Muscle layer of colon (tissue), 2 donors: ENCODE data around the gene POTEE.
"Not testable (repeated sequence)": the region's sequence is repeated elsewhere in the genome, so short reads cannot be mapped to it uniquely, and the experiment has no call there.

Source experiments
- H3K27ac ChIP-seq: one replicate; pipeline ENCODE4 v1.7.0; 2013; ENCODE audit warnings: low read depth, mild to moderate bottlenecking, low read length, moderate library complexity
- H3K27me3 ChIP-seq, 2 donors: one replicate each; pipeline ENCODE4 v1.7.0; 2013; ENCODE audit warnings: low read length in 2 of 2, mild to moderate bottlenecking in 2 of 2; ENCODE audit not compliant: insufficient read depth in 2 of 2, control insufficient read depth in 1 of 2
- H3K36me3 ChIP-seq: one replicate; pipeline ENCODE4 v1.7.0; 2013; ENCODE audit warnings: mild to moderate bottlenecking, low read length; ENCODE audit not compliant: insufficient read depth
- H3K4me1 ChIP-seq: one replicate; pipeline ENCODE4 v1.7.0; 2013; ENCODE audit warnings: mild to moderate bottlenecking, low read length; ENCODE audit not compliant: insufficient read depth
- H3K4me3 ChIP-seq, 2 donors: one replicate each; pipeline ENCODE4 v1.7.0; 2013; ENCODE audit warnings: low read length in 2 of 2, low read depth in 1 of 2, mild to moderate bottlenecking in 1 of 2, moderate library complexity in 1 of 2
- H3K9ac ChIP-seq: one replicate; pipeline ENCODE4 v1.7.0; 2013; ENCODE audit warnings: low read length
- H3K9me3 ChIP-seq: one replicate; pipeline ENCODE4 v1.7.0; 2013; ENCODE audit warnings: mild to moderate bottlenecking, low read length
- donor health status: abdominal sarcoma.
- donor health status: Adenocarcinoma of cecum.

Gene POTEE

GRCh38 chr2:131209030-131209772, at the start of gene POTEE:
POTEE (plus strand) TSS chr2:131209536; CDS start chr2:131218403, 8,867 bp downstream.
- H3K4me3 ChIP-seq, H3K9ac ChIP-seq, H3K27ac ChIP-seq, H3K9me3 ChIP-seq, H3K27me3 ChIP-seq, H3K4me1 ChIP-seq, H3K36me3 ChIP-seq: not testable (repeated sequence)

GRCh38 chr2:131165562-131165961, 43.8 kb upstream of the POTEE start:
- not testable (repeated sequence) for H3K9ac ChIP-seq, H3K9me3 ChIP-seq, H3K27ac ChIP-seq, H3K4me1 ChIP-seq, H3K27me3 ChIP-seq, H3K36me3 ChIP-seq, H3K4me3 ChIP-seq

- no peaks in the 10 kb centered on the region for H3K27me3 ChIP-seq
- H3K4me1 ChIP-seq, result no peaks in the 10 kb centered on the region
- no peaks in the 10 kb centered on the region for H3K36me3 ChIP-seq
- no peak overlapping the region for H3K27ac ChIP-seq
- no peaks in the 10 kb centered on the region for H3K9me3 ChIP-seq
- no peak overlapping the region for H3K4me3 ChIP-seq
- H3K9ac ChIP-seq, result no peak overlapping the region
Measured at GRCh38 chr2:131168538-131168937, 40.8 kb upstream of the POTEE start.

- not testable (repeated sequence) for H3K27ac ChIP-seq, H3K27me3 ChIP-seq, H3K4me1 ChIP-seq, H3K9ac ChIP-seq, H3K9me3 ChIP-seq, H3K36me3 ChIP-seq, H3K4me3 ChIP-seq
Measured at GRCh38 chr2:131178050-131178449, 31.3 kb upstream of the POTEE start.

- H3K36me3 ChIP-seq, H3K9me3 ChIP-seq, H3K27ac ChIP-seq, H3K9ac ChIP-seq, H3K4me1 ChIP-seq, H3K27me3 ChIP-seq, H3K4me3 ChIP-seq: not testable (repeated sequence)
Measured at GRCh38 chr2:131178721-131179418, 30.5 kb upstream of the POTEE start.

- not testable (repeated sequence) for H3K4me3 ChIP-seq, H3K4me1 ChIP-seq, H3K27me3 ChIP-seq, H3K36me3 ChIP-seq, H3K9me3 ChIP-seq, H3K9ac ChIP-seq, H3K27ac ChIP-seq
Measured at GRCh38 chr2:131181451-131181850, 27.9 kb upstream of the POTEE start.

- H3K9me3 ChIP-seq, H3K4me3 ChIP-seq, H3K9ac ChIP-seq, H3K27me3 ChIP-seq, H3K4me1 ChIP-seq, H3K27ac ChIP-seq, H3K36me3 ChIP-seq: not testable (repeated sequence)
Measured at GRCh38 chr2:131193421-131193820, 15.9 kb upstream of the POTEE start.

GRCh38 chr2:131196186-131196585, 13.2 kb upstream of the POTEE start:
- not testable (repeated sequence) for H3K27me3 ChIP-seq, H3K36me3 ChIP-seq, H3K9ac ChIP-seq, H3K4me3 ChIP-seq, H3K9me3 ChIP-seq, H3K27ac ChIP-seq, H3K4me1 ChIP-seq

GRCh38 chr2:131201098-131201497, 8.2 kb upstream of the POTEE start:
- H3K9me3 ChIP-seq, result no peaks in the 10 kb centered on the region
- H3K9ac ChIP-seq, result no peak overlapping the region
- H3K4me1 ChIP-seq, result no peaks in the 10 kb centered on the region
- no peaks in the 10 kb centered on the region for H3K36me3 ChIP-seq
- no peaks in the 10 kb centered on the region for H3K27me3 ChIP-seq
- no peak overlapping the region for H3K4me3 ChIP-seq
- H3K27ac ChIP-seq, result no peak overlapping the region

- H3K36me3 ChIP-seq, H3K27me3 ChIP-seq, H3K4me3 ChIP-seq, H3K9me3 ChIP-seq, H3K9ac ChIP-seq, H3K4me1 ChIP-seq, H3K27ac ChIP-seq: not testable (repeated sequence)
Measured at GRCh38 chr2:131207839-131208238, 1.5 kb upstream of the POTEE start.

GRCh38 chr2:131209773-131210104, 403 bp downstream of the POTEE start:
- H3K9ac ChIP-seq, H3K4me1 ChIP-seq, H3K27ac ChIP-seq, H3K27me3 ChIP-seq, H3K9me3 ChIP-seq, H3K4me3 ChIP-seq, H3K36me3 ChIP-seq: not testable (repeated sequence)
